ELF-1 (cell line): ENCODE measurements around the gene PTRHD1.
"Not testable (repeated sequence)": the region's sequence is repeated elsewhere in the genome, so short reads cannot be mapped to it uniquely, and the experiment has no call there.

Source experiments
- DNase-seq: peaks from one replicate; pipeline ENCODE4 v3.0.0-alpha.2; 2016; ENCODE audit warnings: low read depth, low spot score

The PTRHD1 gene

GRCh38 chr2:24809316-24810007, 16.3 kb upstream of the PTRHD1 start:
- DNase-seq = no peak

- DNase-seq = no peak
Measured at GRCh38 chr2:24806661-24807036, 13.5 kb upstream of the PTRHD1 start.

GRCh38 chr2:24805811-24806660, 12.8 kb upstream of the PTRHD1 start:
- not testable (repeated sequence) for DNase-seq

- DNase-seq = not testable (repeated sequence)
Measured at GRCh38 chr2:24800487-24800886, 7.3 kb upstream of the PTRHD1 start.

- DNase-seq = no peak
Measured at GRCh38 chr2:24797644-24798043, 4.5 kb upstream of the PTRHD1 start.

GRCh38 chr2:24793761-24794435, 707 bp upstream of the PTRHD1 start:
- DNase-seq = peak; percentile 71

- DNase-seq = no peak
Measured at GRCh38 chr2:24792542-24792873, 683 bp downstream of the PTRHD1 start.

- DNase-seq = peak; percentile 37
Measured at GRCh38 chr2:24791452-24791851, 1.7 kb downstream of the PTRHD1 start.

GRCh38 chr2:24788816-24789215, 4.4 kb downstream of the PTRHD1 start:
- DNase-seq = no peak

- no peak for DNase-seq
Measured at GRCh38 chr2:24787532-24787931, 5.7 kb downstream of the PTRHD1 start.

- no peak for DNase-seq
Measured at GRCh38 chr2:24785671-24786321, 7.4 kb downstream of the PTRHD1 start.

- no peak for DNase-seq
Measured at GRCh38 chr2:24783641-24784040, 9.6 kb downstream of the PTRHD1 start.

- DNase-seq = no peak
Measured at GRCh38 chr2:24779116-24779515, 14.1 kb downstream of the PTRHD1 start.

- DNase-seq = no peak
Measured at GRCh38 chr2:24774373-24774772, 18.8 kb downstream of the PTRHD1 start.

- peak; percentile 48 for DNase-seq
Measured at GRCh38 chr2:24771764-24772586, 21.2 kb downstream of the PTRHD1 start.

GRCh38 chr2:24771061-24771460, 22.1 kb downstream of the PTRHD1 start:
- DNase-seq = peak; percentile 70

- DNase-seq = no peak
Measured at GRCh38 chr2:24768601-24769000, 24.6 kb downstream of the PTRHD1 start.

GRCh38 chr2:24768013-24768412, 25.2 kb downstream of the PTRHD1 start:
- DNase-seq = no peak

- DNase-seq = no peak
Measured at GRCh38 chr2:24766609-24767008, 26.6 kb downstream of the PTRHD1 start.

GRCh38 chr2:24763843-24764242, 29.3 kb downstream of the PTRHD1 start:
- no peak for DNase-seq

- no peak for DNase-seq
Measured at GRCh38 chr2:24762518-24762917, 30.7 kb downstream of the PTRHD1 start.
